DOHH2 (cell line): ENCODE data around the gene UBAP1L.

Experiments used
- EZH2phosphoT487 ChIP-seq: fragments of 200-600 bp; sonication (generic); IDR thresholded peaks from 2 replicates; pipeline ENCODE4 v1.6.1; 2017; ENCODE audit warnings: borderline replicate concordance, mild to moderate bottlenecking, antibody characterized with exemption, low read length, moderate library complexity, mixed read lengths
- TF ChIP-seq, protein P1 (sequence below): fragments of 200-600 bp; sonication (generic); IDR thresholded peaks from one replicate; pipeline ENCODE4 v1.5.1; 2014; ENCODE audit warnings: antibody characterized with exemption, mild to moderate bottlenecking, low read depth, low read length; ENCODE audit not compliant: poor library complexity, severe bottlenecking

- TF ChIP-seq, protein P1, sequence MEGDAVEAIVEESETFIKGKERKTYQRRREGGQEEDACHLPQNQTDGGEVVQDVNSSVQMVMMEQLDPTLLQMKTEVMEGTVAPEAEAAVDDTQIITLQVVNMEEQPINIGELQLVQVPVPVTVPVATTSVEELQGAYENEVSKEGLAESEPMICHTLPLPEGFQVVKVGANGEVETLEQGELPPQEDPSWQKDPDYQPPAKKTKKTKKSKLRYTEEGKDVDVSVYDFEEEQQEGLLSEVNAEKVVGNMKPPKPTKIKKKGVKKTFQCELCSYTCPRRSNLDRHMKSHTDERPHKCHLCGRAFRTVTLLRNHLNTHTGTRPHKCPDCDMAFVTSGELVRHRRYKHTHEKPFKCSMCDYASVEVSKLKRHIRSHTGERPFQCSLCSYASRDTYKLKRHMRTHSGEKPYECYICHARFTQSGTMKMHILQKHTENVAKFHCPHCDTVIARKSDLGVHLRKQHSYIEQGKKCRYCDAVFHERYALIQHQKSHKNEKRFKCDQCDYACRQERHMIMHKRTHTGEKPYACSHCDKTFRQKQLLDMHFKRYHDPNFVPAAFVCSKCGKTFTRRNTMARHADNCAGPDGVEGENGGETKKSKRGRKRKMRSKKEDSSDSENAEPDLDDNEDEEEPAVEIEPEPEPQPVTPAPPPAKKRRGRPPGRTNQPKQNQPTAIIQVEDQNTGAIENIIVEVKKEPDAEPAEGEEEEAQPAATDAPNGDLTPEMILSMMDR, result no peak
- no peak for TF ChIP-seq EZH2phosphoT487
Measured at GRCh38 chr15:65132878-65133547, 18.0 kb upstream of the UBAP1L start.
